GM12878 (cell line): ENCODE data around the gene SKIC8.

Experiments
- ASH2L ChIP-seq: fragments of 300-600, 200-600 bp; sonication (generic); IDR thresholded peaks from 2 replicates; pipeline ENCODE4 v1.6.1; 2017; ENCODE audit warnings: low read depth, mild to moderate bottlenecking, borderline replicate concordance
- CREB1 ChIP-seq: IDR thresholded peaks from 2 replicates; pipeline ENCODE4 v1.6.1; 2012; ENCODE audit warnings: low read depth, mild to moderate bottlenecking, inconsistent platforms
- EP300 ChIP-seq, 2 experiments: fragments of 150-350 bp in 1 of 2; IDR thresholded peaks; 2 replicates each; pipeline ENCODE4 v1.6.1; 2011 to 2012; ENCODE audit warnings: low read depth in 2 of 2, low read length in 2 of 2, borderline replicate concordance in 1 of 2, improper control_type of control experiment in 1 of 2, inconsistent platforms in 1 of 2; ENCODE audit not compliant: control insufficient read depth in 1 of 2
- MTA3 ChIP-seq: IDR thresholded peaks from 2 replicates; pipeline ENCODE4 v1.6.1; 2012; ENCODE audit warnings: low read length, inconsistent platforms, borderline replicate concordance
- MYC ChIP-seq: IDR thresholded peaks from 2 replicates; pipeline ENCODE4 v1.6.1; 2011; ENCODE audit warnings: mild to moderate bottlenecking, low read length, moderate library complexity, inconsistent platforms; ENCODE audit not compliant: insufficient read depth, insufficient replicate concordance, insufficient read length, severe bottlenecking
- NFIC ChIP-seq: IDR thresholded peaks from 2 replicates; pipeline ENCODE4 v1.6.1; 2012; ENCODE audit warnings: low read depth, mild to moderate bottlenecking, inconsistent platforms, low read length, moderate library complexity
- PAX5 ChIP-seq: IDR thresholded peaks from 2 replicates; pipeline ENCODE4 v1.6.1; 2011; ENCODE audit warnings: low read depth, low read length, borderline replicate concordance
- SIX5 ChIP-seq: IDR thresholded peaks from 2 replicates; pipeline ENCODE4 v1.6.1; 2011; ENCODE audit warnings: mild to moderate bottlenecking, low read depth, low read length, moderate library complexity; ENCODE audit not compliant: severe bottlenecking
- SRF ChIP-seq, 2 experiments: IDR thresholded peaks; 2 replicates each; pipeline ENCODE4 v1.6.1; 2011; ENCODE audit warnings: low read depth in 2 of 2, low read length in 2 of 2, mild to moderate bottlenecking in 1 of 2, moderate library complexity in 1 of 2
- TF ChIP-seq, protein P1 (sequence below), 3 experiments: IDR thresholded peaks in 2 of 3; conservative IDR thresholded peaks in 1 of 3; 2 replicates each; pipeline ENCODE4 v1.5.1; 2011; ENCODE audit warnings: low read depth in 3 of 3, low read length in 3 of 3, mild to moderate bottlenecking in 3 of 3, control low read depth in 2 of 3, moderate library complexity in 2 of 3, inconsistent platforms in 1 of 3, mixed read lengths in 1 of 3; ENCODE audit not compliant: control insufficient read depth in 2 of 3, insufficient read depth in 1 of 3; ENCODE audit errors: extremely low read depth in 1 of 3
- TF ChIP-seq, protein P2 (sequence below): fragments of 450-650 bp; IDR thresholded peaks from 2 replicates; pipeline ENCODE4 v1.6.1; 2016; ENCODE audit warnings: mild to moderate bottlenecking, moderate library complexity, borderline replicate concordance

DNA sequence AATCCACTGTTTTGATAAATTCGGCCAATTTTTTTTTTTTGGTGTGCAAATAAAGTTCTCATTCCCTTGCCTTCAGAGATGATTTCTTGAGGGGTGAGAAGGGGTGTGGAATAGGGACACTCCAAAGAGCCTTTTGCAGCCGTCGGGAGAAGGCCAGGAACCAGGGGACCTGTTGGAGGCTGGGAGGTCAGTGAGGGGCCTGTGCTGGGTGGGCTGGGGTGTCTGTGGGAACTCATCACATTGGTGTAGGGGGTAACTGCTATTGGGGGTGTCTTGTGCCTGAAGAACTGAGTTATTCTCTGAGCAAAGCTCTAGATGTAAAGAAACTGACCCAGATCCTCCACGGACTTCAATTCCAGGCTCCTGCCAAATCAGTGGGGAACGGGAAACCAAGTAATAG, 13.5 kb upstream of the SKIC8 start:
- TF ChIP-seq CREB1, result no peak
- no peak for TF ChIP-seq NFIC
- TF ChIP-seq MYC, result no peak
- TF ChIP-seq PAX5, result no peak
- no peak for TF ChIP-seq MTA3
- no peak for TF ChIP-seq SRF (IDR thresholded peaks at IDR 0.05; ENCODE audit: low read depth in 2 of 2, low read length in 2 of 2)
- TF ChIP-seq SIX5, result no peak
- TF ChIP-seq, protein P1, sequence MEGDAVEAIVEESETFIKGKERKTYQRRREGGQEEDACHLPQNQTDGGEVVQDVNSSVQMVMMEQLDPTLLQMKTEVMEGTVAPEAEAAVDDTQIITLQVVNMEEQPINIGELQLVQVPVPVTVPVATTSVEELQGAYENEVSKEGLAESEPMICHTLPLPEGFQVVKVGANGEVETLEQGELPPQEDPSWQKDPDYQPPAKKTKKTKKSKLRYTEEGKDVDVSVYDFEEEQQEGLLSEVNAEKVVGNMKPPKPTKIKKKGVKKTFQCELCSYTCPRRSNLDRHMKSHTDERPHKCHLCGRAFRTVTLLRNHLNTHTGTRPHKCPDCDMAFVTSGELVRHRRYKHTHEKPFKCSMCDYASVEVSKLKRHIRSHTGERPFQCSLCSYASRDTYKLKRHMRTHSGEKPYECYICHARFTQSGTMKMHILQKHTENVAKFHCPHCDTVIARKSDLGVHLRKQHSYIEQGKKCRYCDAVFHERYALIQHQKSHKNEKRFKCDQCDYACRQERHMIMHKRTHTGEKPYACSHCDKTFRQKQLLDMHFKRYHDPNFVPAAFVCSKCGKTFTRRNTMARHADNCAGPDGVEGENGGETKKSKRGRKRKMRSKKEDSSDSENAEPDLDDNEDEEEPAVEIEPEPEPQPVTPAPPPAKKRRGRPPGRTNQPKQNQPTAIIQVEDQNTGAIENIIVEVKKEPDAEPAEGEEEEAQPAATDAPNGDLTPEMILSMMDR (IDR thresholded peaks at IDR 0.05 in 2 of 3, conservative IDR thresholded peaks at IDR 0.05 in 1 of 3; ENCODE audit: control insufficient read depth in 2 of 3, extremely low read depth in 1 of 3, insufficient read depth in 1 of 3, low read depth in 3 of 3, low read length in 3 of 3), result no peak
- TF ChIP-seq, protein P2, sequence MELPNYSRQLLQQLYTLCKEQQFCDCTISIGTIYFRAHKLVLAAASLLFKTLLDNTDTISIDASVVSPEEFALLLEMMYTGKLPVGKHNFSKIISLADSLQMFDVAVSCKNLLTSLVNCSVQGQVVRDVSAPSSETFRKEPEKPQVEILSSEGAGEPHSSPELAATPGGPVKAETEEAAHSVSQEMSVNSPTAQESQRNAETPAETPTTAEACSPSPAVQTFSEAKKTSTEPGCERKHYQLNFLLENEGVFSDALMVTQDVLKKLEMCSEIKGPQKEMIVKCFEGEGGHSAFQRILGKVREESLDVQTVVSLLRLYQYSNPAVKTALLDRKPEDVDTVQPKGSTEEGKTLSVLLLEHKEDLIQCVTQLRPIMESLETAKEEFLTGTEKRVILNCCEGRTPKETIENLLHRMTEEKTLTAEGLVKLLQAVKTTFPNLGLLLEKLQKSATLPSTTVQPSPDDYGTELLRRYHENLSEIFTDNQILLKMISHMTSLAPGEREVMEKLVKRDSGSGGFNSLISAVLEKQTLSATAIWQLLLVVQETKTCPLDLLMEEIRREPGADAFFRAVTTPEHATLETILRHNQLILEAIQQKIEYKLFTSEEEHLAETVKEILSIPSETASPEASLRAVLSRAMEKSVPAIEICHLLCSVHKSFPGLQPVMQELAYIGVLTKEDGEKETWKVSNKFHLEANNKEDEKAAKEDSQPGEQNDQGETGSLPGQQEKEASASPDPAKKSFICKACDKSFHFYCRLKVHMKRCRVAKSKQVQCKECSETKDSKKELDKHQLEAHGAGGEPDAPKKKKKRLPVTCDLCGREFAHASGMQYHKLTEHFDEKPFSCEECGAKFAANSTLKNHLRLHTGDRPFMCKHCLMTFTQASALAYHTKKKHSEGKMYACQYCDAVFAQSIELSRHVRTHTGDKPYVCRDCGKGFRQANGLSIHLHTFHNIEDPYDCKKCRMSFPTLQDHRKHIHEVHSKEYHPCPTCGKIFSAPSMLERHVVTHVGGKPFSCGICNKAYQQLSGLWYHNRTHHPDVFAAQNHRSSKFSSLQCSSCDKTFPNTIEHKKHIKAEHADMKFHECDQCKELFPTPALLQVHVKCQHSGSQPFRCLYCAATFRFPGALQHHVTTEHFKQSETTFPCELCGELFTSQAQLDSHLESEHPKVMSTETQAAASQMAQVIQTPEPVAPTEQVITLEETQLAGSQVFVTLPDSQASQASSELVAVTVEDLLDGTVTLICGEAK, result no peak
- no peak for TF ChIP-seq ASH2L
- TF ChIP-seq EP300 (IDR thresholded peaks at IDR 0.05; ENCODE audit: borderline replicate concordance in 1 of 2, control insufficient read depth in 1 of 2, low read depth in 2 of 2, low read length in 2 of 2), result no peak
